ENCODE measurements around the gene HCN3.

HCN3 gene

DNA sequence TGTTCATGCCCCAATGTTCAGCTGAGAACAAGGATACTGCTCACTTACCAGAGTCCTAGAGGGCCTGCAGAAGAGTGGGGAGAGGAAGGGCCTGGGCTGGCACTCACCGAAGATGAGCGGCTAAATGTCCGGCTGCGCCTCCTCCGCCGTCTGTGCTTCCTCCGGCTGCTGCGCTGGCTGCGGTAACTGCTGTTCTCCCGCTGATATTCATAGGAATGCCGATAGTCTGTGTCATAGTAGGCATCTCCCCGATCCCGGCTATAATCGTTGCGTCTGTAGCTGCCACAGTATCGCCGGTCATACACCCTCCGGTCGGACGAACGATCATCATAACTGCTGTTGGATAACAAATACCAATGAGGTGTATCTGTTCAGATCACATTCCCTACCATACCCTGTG lies 7.9 kb upstream of the HCN3 start:
- Histone ChIP-seq H3K36me3 (ENCODE audit: control insufficient read depth, insufficient read depth, low read length) (peaks cover 72% of the 10 kb centered on the region), H3K27ac (ENCODE audit: low read depth, low read length) (no peak overlapping the region), H3K27me3 (ENCODE audit: control insufficient read depth, insufficient read depth, low read length) (no peaks in the 10 kb centered on the region), H3K9ac (ENCODE audit: low read depth, low read length) (no peak overlapping the region), H3K4me1 (ENCODE audit: control insufficient read depth, insufficient read depth, low read length) (peaks cover 5% of the 10 kb centered on the region; the same call in 1 of the 2 replicates), H3K9me3 (ENCODE audit: control insufficient read depth, insufficient read depth, low read length) (no peaks in the 10 kb centered on the region), H3K4me3 (ENCODE audit: low read depth, low read length) (no peak overlapping the region)

DNA sequence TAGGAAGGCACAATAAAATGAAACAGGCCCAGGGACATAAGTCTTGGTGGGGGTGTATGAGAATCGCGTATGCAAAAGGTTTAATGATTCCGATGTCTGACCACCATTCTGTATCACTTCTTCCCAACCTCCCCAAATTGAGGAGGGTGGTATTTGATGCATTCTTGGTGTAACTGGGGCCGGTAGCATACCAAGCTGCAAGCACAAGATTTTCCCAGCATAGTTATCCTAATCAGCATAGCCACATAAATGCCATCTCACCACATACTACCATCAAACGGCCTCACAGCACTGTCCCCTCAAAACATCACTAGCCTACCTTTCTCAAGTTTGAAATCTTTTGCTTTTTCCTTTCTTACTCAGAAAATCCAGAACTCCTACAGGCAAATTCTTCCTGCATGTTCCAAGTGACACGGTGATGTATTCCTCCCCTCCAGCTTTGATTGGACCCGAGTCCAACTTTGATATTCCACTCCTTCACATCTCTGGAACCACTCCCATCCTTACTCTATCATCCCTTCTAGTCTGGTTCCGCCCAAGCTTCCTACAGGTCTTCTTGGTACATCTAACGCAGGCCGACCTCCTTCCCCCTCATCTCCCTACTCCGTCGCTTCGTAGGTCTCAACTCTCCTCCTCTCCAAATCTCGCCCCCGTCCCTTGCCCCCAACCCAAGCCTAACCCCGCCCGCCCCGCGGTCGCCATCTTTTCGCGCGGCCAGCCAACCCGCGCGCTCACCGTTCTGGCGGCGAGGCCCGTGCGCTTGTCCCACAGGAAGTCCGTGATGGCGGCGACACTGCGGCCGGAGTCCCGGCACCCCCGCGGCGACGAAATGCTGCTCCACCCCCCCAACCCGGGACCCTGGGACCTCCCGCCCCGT lies 4.6 kb upstream of the HCN3 start:
- H3K9me3 ChIP-seq (ENCODE audit: control insufficient read depth, insufficient read depth, low read length) = no peaks in the 10 kb centered on the region
- peaks cover 40% of the 10 kb centered on the region for H3K36me3 ChIP-seq (ENCODE audit: control insufficient read depth, insufficient read depth, low read length)
- peaks cover 7% of the 10 kb centered on the region for H3K4me1 ChIP-seq (ENCODE audit: control insufficient read depth, insufficient read depth, low read length)
- peak overlapping the region; percentile 96 for H3K27ac ChIP-seq (ENCODE audit: low read depth, low read length)
- peak overlapping the region; percentile 73 for H3K9ac ChIP-seq (ENCODE audit: low read depth, low read length)
- H3K4me3 ChIP-seq (ENCODE audit: low read depth, low read length) = peak overlapping the region; percentile 96
- H3K27me3 ChIP-seq (ENCODE audit: control insufficient read depth, insufficient read depth, low read length) = peaks cover 6% of the 10 kb centered on the region; the same call in 1 of the 2 replicates

DNA sequence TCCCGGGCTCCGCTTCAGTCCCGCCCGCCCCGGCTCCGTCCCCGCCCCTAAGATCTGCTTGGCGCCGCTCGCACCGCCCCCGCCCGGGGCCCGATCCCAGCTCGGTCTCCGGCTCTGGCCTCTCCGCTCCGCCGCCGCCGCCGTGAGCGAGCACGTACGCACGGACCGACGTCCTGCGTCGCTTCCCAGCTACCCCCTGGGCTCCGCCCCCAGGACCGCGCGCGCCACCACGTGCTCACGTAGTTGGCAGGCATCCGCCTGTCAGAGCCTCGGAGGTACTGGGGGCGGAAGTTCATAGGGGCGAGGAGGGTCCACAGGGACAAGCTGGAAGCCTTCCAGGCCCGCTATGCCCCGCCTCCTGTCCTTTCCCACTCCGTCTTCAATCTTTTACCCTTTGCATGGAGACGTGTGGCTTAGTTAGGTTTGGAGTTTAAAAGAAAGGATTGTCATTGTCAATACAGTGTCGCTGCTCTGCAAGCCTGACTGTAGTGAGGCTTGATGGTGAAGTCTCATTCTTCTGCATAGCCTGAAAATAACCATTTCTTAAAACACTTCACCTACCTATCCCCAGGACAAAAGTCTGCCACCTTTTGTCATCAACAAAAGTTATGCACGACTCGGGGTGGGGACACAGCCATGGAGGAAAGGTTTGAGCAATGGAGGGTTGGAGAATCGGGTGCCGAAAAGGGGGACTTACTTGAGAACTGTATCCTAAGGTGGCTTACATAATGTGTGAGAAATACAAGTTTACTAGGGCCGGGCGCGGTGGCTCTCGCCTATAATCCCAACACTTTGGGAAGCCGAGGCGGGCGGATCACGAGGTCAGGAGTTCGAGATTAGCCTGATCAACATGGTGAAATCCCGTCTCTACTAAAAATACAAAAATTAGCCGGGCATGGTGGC lies 3.7 kb upstream of the HCN3 start, which contains the start of gene CLK2:
TSS of gene CLK2 (minus strand) at position 162 of the 903 bp plus-strand sequence. CDS start 2,527 bp downstream, outside the sequence.
- H3K27ac ChIP-seq (ENCODE audit: low read depth, low read length) = peak within 1 kb of the TSS; percentile 96
- H3K27me3 ChIP-seq (ENCODE audit: control insufficient read depth, insufficient read depth, low read length) = peaks cover 6% of the 10 kb centered on the region; the same call in 1 of the 2 replicates
- H3K4me3 ChIP-seq (ENCODE audit: low read depth, low read length) = peak within 1 kb of the TSS; percentile 96
- H3K9ac ChIP-seq (ENCODE audit: low read depth, low read length) = peak within 1 kb of the TSS; percentile 73
- peaks cover 9% of the 10 kb centered on the region for H3K4me1 ChIP-seq (ENCODE audit: control insufficient read depth, insufficient read depth, low read length)
- H3K9me3 ChIP-seq (ENCODE audit: control insufficient read depth, insufficient read depth, low read length) = no peaks in the 10 kb centered on the region
- peaks cover 31% of the 10 kb centered on the region for H3K36me3 ChIP-seq (ENCODE audit: control insufficient read depth, insufficient read depth, low read length)

DNA sequence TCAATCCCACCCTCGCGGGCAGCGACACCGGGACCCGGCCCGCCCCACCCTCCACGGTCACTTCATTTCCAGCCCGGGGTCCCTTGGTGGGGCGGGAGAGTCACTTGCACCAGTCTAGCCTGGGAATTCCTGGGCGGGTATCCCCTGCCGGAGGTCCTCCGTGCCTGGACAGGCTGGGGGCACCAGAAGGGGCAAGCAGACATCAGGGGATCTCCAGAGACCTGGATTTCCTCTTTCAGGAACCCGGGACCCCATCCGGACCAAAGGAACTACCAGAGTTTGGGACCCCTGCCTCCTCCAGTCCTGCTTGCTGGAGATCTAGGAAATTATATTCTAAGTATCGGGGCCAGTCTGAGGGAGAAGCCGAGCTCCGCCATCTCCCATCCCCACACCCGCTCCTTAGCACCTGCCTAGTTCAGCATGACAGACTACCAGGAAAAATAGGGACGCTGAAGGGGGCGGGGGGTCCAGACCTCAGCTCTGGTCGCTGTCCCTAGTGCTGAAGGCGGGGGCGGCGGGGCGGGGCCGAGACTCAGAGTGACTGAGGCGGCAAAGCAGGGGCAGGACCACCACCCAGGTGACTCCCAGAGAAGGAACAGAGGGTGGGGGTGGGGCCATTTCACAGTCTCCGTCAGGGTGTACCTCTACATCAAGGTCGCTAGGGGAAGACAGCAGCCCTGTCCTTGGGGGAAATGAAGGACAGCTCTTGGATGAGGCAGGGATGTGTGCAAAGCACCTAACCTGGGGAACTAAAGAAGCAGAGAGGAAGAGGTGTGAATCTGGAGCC lies 832 bp downstream of the HCN3 start:
- Histone ChIP-seq H3K9ac (ENCODE audit: low read depth, low read length) (no peak overlapping the region), H3K9me3 (ENCODE audit: control insufficient read depth, insufficient read depth, low read length) (no peaks in the 10 kb centered on the region), H3K27ac (ENCODE audit: low read depth, low read length) (peak overlapping the region; percentile 50), H3K36me3 (ENCODE audit: control insufficient read depth, insufficient read depth, low read length) (no peaks in the 10 kb centered on the region), H3K4me3 (ENCODE audit: low read depth, low read length) (peak overlapping the region; percentile 79), H3K27me3 (ENCODE audit: control insufficient read depth, insufficient read depth, low read length) (peaks cover 6% of the 10 kb centered on the region; the same call in 1 of the 2 replicates), H3K4me1 (ENCODE audit: control insufficient read depth, insufficient read depth, low read length) (peaks cover 20% of the 10 kb centered on the region)

DNA sequence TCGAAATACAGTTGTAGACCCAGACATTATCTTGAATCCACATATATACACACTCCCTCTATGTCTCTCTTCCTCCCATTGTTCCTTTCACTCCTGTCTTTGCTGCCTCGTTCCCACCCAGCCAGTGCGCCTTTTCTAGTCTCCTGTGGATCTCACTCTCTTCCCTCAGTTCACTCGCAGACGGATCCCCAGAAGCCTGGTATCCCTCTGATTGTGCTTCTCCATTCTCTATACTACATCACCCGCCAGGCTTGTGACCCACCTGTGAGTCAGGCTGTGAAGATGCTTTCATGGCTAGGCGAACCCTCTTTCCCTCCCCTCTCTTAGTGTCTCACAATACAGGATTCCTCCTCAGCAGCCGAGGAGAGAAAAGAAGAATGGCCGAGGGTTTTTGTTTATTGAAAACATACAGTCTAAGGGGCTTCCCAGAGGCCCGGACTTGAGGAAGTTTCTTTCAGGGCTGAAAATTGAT lies 1.5 kb downstream of the HCN3 start:
- Histone ChIP-seq H3K27me3 (ENCODE audit: control insufficient read depth, insufficient read depth, low read length) (peaks cover 6% of the 10 kb centered on the region; the same call in 1 of the 2 replicates), H3K9ac (ENCODE audit: low read depth, low read length) (no peak overlapping the region), H3K4me3 (ENCODE audit: low read depth, low read length) (peak overlapping the region; percentile 33; the same call in 1 of the 2 replicates), H3K9me3 (ENCODE audit: control insufficient read depth, insufficient read depth, low read length) (no peaks in the 10 kb centered on the region), H3K4me1 (ENCODE audit: control insufficient read depth, insufficient read depth, low read length) (peaks cover 17% of the 10 kb centered on the region), H3K36me3 (ENCODE audit: control insufficient read depth, insufficient read depth, low read length) (no peaks in the 10 kb centered on the region), H3K27ac (ENCODE audit: low read depth, low read length) (peak overlapping the region; percentile 50)

DNA sequence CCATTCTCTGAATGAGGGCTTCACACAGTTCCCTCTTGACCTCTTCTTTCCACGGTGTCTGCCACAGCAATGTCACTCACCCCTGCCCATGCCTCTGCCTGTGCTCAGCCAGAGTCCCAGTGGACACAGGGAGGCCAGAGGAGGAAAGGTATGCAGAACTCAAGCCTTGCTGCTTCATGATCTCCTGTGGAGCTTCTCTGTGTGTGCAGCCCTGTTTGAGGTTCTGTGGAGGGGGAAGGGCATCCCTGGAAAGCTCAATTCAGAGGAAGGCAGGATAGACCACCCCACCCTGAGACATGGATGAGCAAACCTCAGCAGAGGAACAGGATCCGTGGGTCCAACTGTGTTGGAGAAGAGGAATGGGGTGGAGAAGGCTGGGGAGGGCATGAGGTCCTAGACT lies 2.0 kb downstream of the HCN3 start:
- H3K9me3 ChIP-seq (ENCODE audit: control insufficient read depth, insufficient read depth, low read length) = no peaks in the 10 kb centered on the region
- H3K27ac ChIP-seq (ENCODE audit: low read depth, low read length) = peak overlapping the region; percentile 50
- no peaks in the 10 kb centered on the region for H3K36me3 ChIP-seq (ENCODE audit: control insufficient read depth, insufficient read depth, low read length)
- H3K4me1 ChIP-seq (ENCODE audit: control insufficient read depth, insufficient read depth, low read length) = peaks cover 15% of the 10 kb centered on the region
- H3K9ac ChIP-seq (ENCODE audit: low read depth, low read length) = no peak overlapping the region
- no peak overlapping the region for H3K4me3 ChIP-seq (ENCODE audit: low read depth, low read length)
- H3K27me3 ChIP-seq (ENCODE audit: control insufficient read depth, insufficient read depth, low read length) = peaks cover 6% of the 10 kb centered on the region; the same call in 1 of the 2 replicates

DNA sequence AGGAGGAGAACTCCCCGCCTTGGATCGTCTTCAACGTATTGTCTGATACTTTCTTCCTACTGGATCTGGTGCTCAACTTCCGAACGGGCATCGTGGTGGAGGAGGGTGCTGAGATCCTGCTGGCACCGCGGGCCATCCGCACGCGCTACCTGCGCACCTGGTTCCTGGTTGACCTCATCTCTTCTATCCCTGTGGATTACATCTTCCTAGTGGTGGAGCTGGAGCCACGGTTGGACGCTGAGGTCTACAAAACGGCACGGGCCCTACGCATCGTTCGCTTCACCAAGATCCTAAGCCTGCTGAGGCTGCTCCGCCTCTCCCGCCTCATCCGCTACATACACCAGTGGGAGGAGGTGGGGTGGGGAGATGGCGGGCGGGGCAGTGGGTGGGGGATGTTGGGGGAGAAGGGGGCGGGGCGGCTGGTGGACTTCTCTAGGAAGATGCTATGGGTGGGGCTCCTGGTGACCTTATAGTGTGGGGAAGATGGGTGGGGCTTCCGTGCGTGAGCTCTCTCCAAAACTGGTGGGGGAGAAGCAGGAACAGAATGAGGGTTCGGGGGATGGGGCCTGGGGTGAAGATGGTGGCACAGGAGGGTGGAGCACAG lies 5.3 kb downstream of the HCN3 start:
- no peak overlapping the region for H3K4me3 ChIP-seq (ENCODE audit: low read depth, low read length)
- H3K36me3 ChIP-seq (ENCODE audit: control insufficient read depth, insufficient read depth, low read length) = no peaks in the 10 kb centered on the region
- H3K27me3 ChIP-seq (ENCODE audit: control insufficient read depth, insufficient read depth, low read length) = no peaks in the 10 kb centered on the region
- no peaks in the 10 kb centered on the region for H3K9me3 ChIP-seq (ENCODE audit: control insufficient read depth, insufficient read depth, low read length)
- H3K27ac ChIP-seq (ENCODE audit: low read depth, low read length) = no peak overlapping the region
- H3K4me1 ChIP-seq (ENCODE audit: control insufficient read depth, insufficient read depth, low read length) = peaks cover 12% of the 10 kb centered on the region
- no peak overlapping the region for H3K9ac ChIP-seq (ENCODE audit: low read depth, low read length)

DNA sequence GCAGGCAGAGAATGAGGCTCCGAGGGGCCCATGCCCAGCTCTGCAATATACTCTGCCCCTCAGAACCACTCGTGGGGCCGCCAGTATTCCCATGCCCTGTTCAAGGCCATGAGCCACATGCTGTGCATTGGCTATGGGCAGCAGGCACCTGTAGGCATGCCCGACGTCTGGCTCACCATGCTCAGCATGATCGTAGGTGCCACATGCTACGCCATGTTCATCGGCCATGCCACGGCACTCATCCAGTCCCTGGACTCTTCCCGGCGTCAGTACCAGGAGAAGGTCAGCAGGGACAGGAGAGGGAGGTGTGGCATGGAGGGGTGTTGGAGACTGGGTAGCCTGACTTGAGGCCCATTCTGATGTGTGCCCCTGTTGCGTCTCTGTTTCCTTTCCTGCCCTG lies 7.2 kb downstream of the HCN3 start:
- H3K36me3 ChIP-seq (ENCODE audit: control insufficient read depth, insufficient read depth, low read length) = no peaks in the 10 kb centered on the region
- H3K27me3 ChIP-seq (ENCODE audit: control insufficient read depth, insufficient read depth, low read length) = no peaks in the 10 kb centered on the region
- no peaks in the 10 kb centered on the region for H3K9me3 ChIP-seq (ENCODE audit: control insufficient read depth, insufficient read depth, low read length)
- no peak overlapping the region for H3K4me3 ChIP-seq (ENCODE audit: low read depth, low read length)
- H3K27ac ChIP-seq (ENCODE audit: low read depth, low read length) = no peak overlapping the region
- no peak overlapping the region for H3K9ac ChIP-seq (ENCODE audit: low read depth, low read length)
- H3K4me1 ChIP-seq (ENCODE audit: control insufficient read depth, insufficient read depth, low read length) = 0 out of 2 replicates have a peak, but pooled peaks cover 2% of the 10 kb centered on the region

DNA sequence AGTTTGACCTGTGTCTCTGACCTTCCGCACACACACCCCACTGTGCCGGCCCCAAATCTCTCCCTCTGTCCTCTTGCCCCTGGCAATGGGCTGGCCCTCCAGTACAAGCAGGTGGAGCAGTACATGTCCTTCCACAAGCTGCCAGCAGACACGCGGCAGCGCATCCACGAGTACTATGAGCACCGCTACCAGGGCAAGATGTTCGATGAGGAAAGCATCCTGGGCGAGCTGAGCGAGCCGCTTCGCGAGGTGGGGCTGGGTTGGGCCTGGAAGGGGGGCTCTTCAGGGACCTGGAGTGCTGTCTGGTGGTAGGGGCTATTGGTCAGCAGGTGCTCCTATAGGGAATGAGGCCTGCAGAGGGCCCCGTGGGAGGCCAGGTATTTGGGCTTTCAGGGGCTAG lies 7.8 kb downstream of the HCN3 start:
- no peak overlapping the region for H3K27ac ChIP-seq (ENCODE audit: low read depth, low read length)
- H3K4me3 ChIP-seq (ENCODE audit: low read depth, low read length) = no peak overlapping the region

DNA sequence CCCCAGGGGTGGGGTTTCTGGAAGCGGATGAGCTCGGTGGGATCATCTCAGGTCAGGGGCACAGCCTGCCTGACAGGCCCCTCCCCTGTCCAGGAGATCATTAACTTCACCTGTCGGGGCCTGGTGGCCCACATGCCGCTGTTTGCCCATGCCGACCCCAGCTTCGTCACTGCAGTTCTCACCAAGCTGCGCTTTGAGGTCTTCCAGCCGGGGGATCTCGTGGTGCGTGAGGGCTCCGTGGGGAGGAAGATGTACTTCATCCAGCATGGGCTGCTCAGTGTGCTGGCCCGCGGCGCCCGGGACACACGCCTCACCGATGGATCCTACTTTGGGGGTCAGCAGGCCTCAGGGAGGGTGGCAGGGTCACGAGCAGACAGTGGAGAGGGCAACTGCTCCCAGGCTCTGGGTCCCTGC lies 8.4 kb downstream of the HCN3 start:
- Histone ChIP-seq H3K36me3 (ENCODE audit: control insufficient read depth, insufficient read depth, low read length) (no peaks in the 10 kb centered on the region), H3K27ac (ENCODE audit: low read depth, low read length) (no peak overlapping the region), H3K27me3 (ENCODE audit: control insufficient read depth, insufficient read depth, low read length) (no peaks in the 10 kb centered on the region), H3K4me3 (ENCODE audit: low read depth, low read length) (no peak overlapping the region), H3K4me1 (ENCODE audit: control insufficient read depth, insufficient read depth, low read length) (no peaks in the 10 kb centered on the region), H3K9me3 (ENCODE audit: control insufficient read depth, insufficient read depth, low read length) (no peaks in the 10 kb centered on the region), H3K9ac (ENCODE audit: low read depth, low read length) (no peak overlapping the region)

More for the DNA sequence above, 7.8 kb downstream of the HCN3 start:
- Histone ChIP-seq H3K4me1 (ENCODE audit: control insufficient read depth, insufficient read depth, low read length) (no peaks in the 10 kb centered on the region), H3K27me3 (ENCODE audit: control insufficient read depth, insufficient read depth, low read length) (no peaks in the 10 kb centered on the region), H3K9ac (ENCODE audit: low read depth, low read length) (no peak overlapping the region), H3K36me3 (ENCODE audit: control insufficient read depth, insufficient read depth, low read length) (no peaks in the 10 kb centered on the region), H3K9me3 (ENCODE audit: control insufficient read depth, insufficient read depth, low read length) (no peaks in the 10 kb centered on the region)

Measured in HUES48 (cell line).